GM19240 (cell line): ENCODE results near the gene SERPINE1.

Experiments used
- DNase-seq: peaks from one replicate; pipeline ENCODE4 v3.0.0; 2011; ENCODE audit warnings: low spot score; ENCODE audit not compliant: insufficient read length

The SERPINE1 gene

GRCh38 chr7:101154693-101155102 is 27.8 kb downstream of the SERPINE1 start:
- DNase-seq, result no peak

- DNase-seq, result no peak
Observed at GRCh38 chr7:101155303-101155702, 28.4 kb downstream of the SERPINE1 start.

GRCh38 chr7:101156277-101156676 is 29.4 kb downstream of the SERPINE1 start:
- no peak for DNase-seq

- DNase-seq, result no peak
Observed at GRCh38 chr7:101156866-101157589, 30.1 kb downstream of the SERPINE1 start.

- no peak for DNase-seq
Observed at GRCh38 chr7:101159696-101160674, 33.1 kb downstream of the SERPINE1 start.

- no peak for DNase-seq
Observed at GRCh38 chr7:101160910-101161309, 34.0 kb downstream of the SERPINE1 start.

- no peak for DNase-seq
Observed at GRCh38 chr7:101161692-101162471, 35.0 kb downstream of the SERPINE1 start.

- no peak for DNase-seq
Observed at GRCh38 chr7:101162551-101163278, 35.8 kb downstream of the SERPINE1 start.

- DNase-seq, result no peak
Observed at GRCh38 chr7:101163279-101164070, 36.6 kb downstream of the SERPINE1 start.

GRCh38 chr7:101164071-101164840 is 37.4 kb downstream of the SERPINE1 start:
- no peak for DNase-seq

- peak; percentile 94 for DNase-seq
Observed at GRCh38 chr7:101165075-101165957, 38.4 kb downstream of the SERPINE1 start, which contains the start of gene VGF. Gene VGF, minus strand, starts transcription at chr7:101165569. Its CDS starts 726 bp downstream, at chr7:101164843.

- no peak for DNase-seq
Observed at GRCh38 chr7:101165958-101166647, 39.2 kb downstream of the SERPINE1 start.

- no peak for DNase-seq
Observed at GRCh38 chr7:101166648-101166908, 39.7 kb downstream of the SERPINE1 start.

- no peak for DNase-seq
Observed at GRCh38 chr7:101166909-101167644, 40.2 kb downstream of the SERPINE1 start.

GRCh38 chr7:101167645-101168411 is 40.9 kb downstream of the SERPINE1 start:
- no peak for DNase-seq

GRCh38 chr7:101168412-101169049 is 41.6 kb downstream of the SERPINE1 start:
- no peak for DNase-seq
